Uterus (tissue), 4 donors: ENCODE results near the gene CTSK. TPM values are rescaled to one million over a fixed set of nuclear protein-coding genes. Genes with fewer than 3 reads are reported as not detected.

ENCODE experiments used
- small RNA-seq: library from RNA; depleted of rRNA; stranded (forward); fragments of <200 nt; gene quantifications from one replicate; pipeline ENCODE3, GENCODE V24; 2016
- total RNA-seq, 4 donors: library from RNA; depleted of rRNA in 3 of 4; stranded (reverse); fragments of >200 nt in 3 of 4; gene quantifications; one replicate each; pipeline versions ENCODE4 v1.1.0 to v1.2.4, GENCODE V29; 2014 to 2023
- donor health status: DM: yes; HTN: yes; CAD: no.

Gene CTSK
- total RNA-seq, 4 donors from 2014 or later = 83.5 to 168 (median 114) TPM

Small RNA genes lying within 50 kb of the gene (small RNA-seq; reads per million reads assigned to genes)
- not detected for gene RNU6-1309P

Other genes starting within 250 kb of the CTSK start
- 100 to 1,000 TPM; 125 to 266 (median 207) TPM for gene MCL1, start 228.7 kb downstream of the CTSK start, total RNA-seq
- 100 to 1,000 TPM; 122 to 224 (median 130) TPM for gene ENSA, start 178.6 kb downstream of the CTSK start, total RNA-seq
- gene GOLPH3L, start 111.1 kb downstream of the CTSK start, total RNA-seq = 10 to 100 TPM; 10.6 to 31.5 (median 21.3) TPM
- under 1 TPM in 1 of 4 donors, not detected in 3; 0.62 TPM for gene HORMAD1, start 87.4 kb downstream of the CTSK start, total RNA-seq
- gene CTSS, start 42.5 kb downstream of the CTSK start, total RNA-seq = 10 to 100 TPM in 3 of 4 donors, 1 to 10 TPM in 1; 5.9 to 26.7 (median 16.5) TPM
- 10 to 100 TPM; 28.9 to 86.1 (median 59.1) TPM for gene ARNT, start 68.3 kb upstream of the CTSK start, total RNA-seq
- gene CTXND2, start 78.9 kb upstream of the CTSK start, total RNA-seq = not detected
- 10 to 100 TPM; 21.8 to 63.2 (median 54.4) TPM for gene SETDB1, start 118.1 kb upstream of the CTSK start, total RNA-seq
- 100 to 1,000 TPM in 3 of 4 donors, 10 to 100 TPM in 1; 74.9 to 191 (median 147) TPM for gene CERS2, start 166.6 kb upstream of the CTSK start, total RNA-seq
- 10 to 100 TPM in 1 of 4 donors, 1 to 10 TPM in 3; 2.3 to 54.3 (median 6.2) TPM for gene ANXA9, start 174.0 kb upstream of the CTSK start, total RNA-seq
- gene MINDY1, start 198.6 kb upstream of the CTSK start, total RNA-seq = 10 to 100 TPM in 3 of 4 donors, 1 to 10 TPM in 1; 10.0 to 37.7 (median 24.6) TPM
- gene PRUNE1, start 200.2 kb upstream of the CTSK start, total RNA-seq = 10 to 100 TPM in 3 of 4 donors, 1 to 10 TPM in 1; 10.0 to 26.4 (median 20.1) TPM
- under 1 TPM in 2 of 4 donors, not detected in 2; 0.24 to 0.55 TPM for gene BNIPL, start 228.3 kb upstream of the CTSK start, total RNA-seq
- gene C1orf56, start 239.5 kb upstream of the CTSK start, total RNA-seq = 1 to 10 TPM in 3 of 4 donors, under 1 TPM in 1; 0.59 to 8.5 (median 3.8) TPM